ENCODE results near the gene PJA2.

- TF ChIP-seq CTCF (IDR thresholded peaks at IDR 0.05 in 4 of 5, conservative IDR thresholded peaks at IDR 0.05 in 1 of 5) = no peak
- TF ChIP-seq POLR2A (IDR thresholded peaks at IDR 0.05) = no peak
Measured at GRCh38 chr5:109426075-109426474, 16.3 kb upstream of the PJA2 start.
